Activated T-cell treated with anti-CD3 and anti-CD28 coated beads, Interleukin-2, amount 50 U/mL, for 1 hour (primary cell): ENCODE results near the gene SEPTIN8.

Experiments used
- DNase-seq: peaks from one replicate; pipeline ENCODE4 v3.0.0-alpha.2; 2020

The SEPTIN8 gene

GRCh38 chr5:132777209-132778069, at the start of gene SEPTIN8:
SEPTIN8 (minus strand) TSS chr5:132777239; CDS start chr5:132777137, 102 bp downstream.
- DNase-seq: peak; percentile 56

GRCh38 chr5:132826424-132827082, 49.5 kb upstream of the SEPTIN8 start:
- no peak for DNase-seq

GRCh38 chr5:132825834-132826391, 48.9 kb upstream of the SEPTIN8 start:
- peak; percentile 36 for DNase-seq

- peak; percentile 33 for DNase-seq
These were observed 48.2 kb upstream of the SEPTIN8 start for GRCh38 chr5:132825033-132825833.

- no peak for DNase-seq
These were observed 47.4 kb upstream of the SEPTIN8 start for GRCh38 chr5:132824426-132824825.

- DNase-seq: no peak
These were observed 46.5 kb upstream of the SEPTIN8 start for GRCh38 chr5:132823481-132824050.

GRCh38 chr5:132822650-132823480, 45.8 kb upstream of the SEPTIN8 start:
- no peak for DNase-seq

GRCh38 chr5:132821791-132822190, 44.8 kb upstream of the SEPTIN8 start:
- no peak for DNase-seq

- no peak for DNase-seq
These were observed 44.3 kb upstream of the SEPTIN8 start for GRCh38 chr5:132821350-132821749.

GRCh38 chr5:132820162-132820754, 43.2 kb upstream of the SEPTIN8 start:
- DNase-seq: peak; percentile 86

GRCh38 chr5:132819468-132819867, 42.4 kb upstream of the SEPTIN8 start:
- DNase-seq: no peak

GRCh38 chr5:132817011-132817410, 40.0 kb upstream of the SEPTIN8 start:
- DNase-seq: no peak

- no peak for DNase-seq
These were observed 39.5 kb upstream of the SEPTIN8 start for GRCh38 chr5:132816554-132816953.

- DNase-seq: no peak
These were observed 39.0 kb upstream of the SEPTIN8 start for GRCh38 chr5:132816083-132816482.

- no peak for DNase-seq
These were observed 38.4 kb upstream of the SEPTIN8 start for GRCh38 chr5:132815454-132815853.

- DNase-seq: no peak
These were observed 37.7 kb upstream of the SEPTIN8 start for GRCh38 chr5:132814503-132815294.

- peak; percentile 58 for DNase-seq
These were observed 36.8 kb upstream of the SEPTIN8 start for GRCh38 chr5:132813599-132814502.

- peak; percentile 40 for DNase-seq
These were observed 36.0 kb upstream of the SEPTIN8 start, which contains the start of gene SOWAHA for GRCh38 chr5:132812781-132813598. SOWAHA (plus strand) TSS chr5:132813302; CDS start chr5:132813622, 320 bp downstream.
